Nucleus accumbens (tissue), 56 donors: Measurements from ENCODE around the gene ETV4.

Experiments used
- DNase-seq, 56 donors: peaks; one replicate each; lab custom pipeline; 2025; lab: John Stamatoyannopoulos, UW

Gene ETV4

DNA sequence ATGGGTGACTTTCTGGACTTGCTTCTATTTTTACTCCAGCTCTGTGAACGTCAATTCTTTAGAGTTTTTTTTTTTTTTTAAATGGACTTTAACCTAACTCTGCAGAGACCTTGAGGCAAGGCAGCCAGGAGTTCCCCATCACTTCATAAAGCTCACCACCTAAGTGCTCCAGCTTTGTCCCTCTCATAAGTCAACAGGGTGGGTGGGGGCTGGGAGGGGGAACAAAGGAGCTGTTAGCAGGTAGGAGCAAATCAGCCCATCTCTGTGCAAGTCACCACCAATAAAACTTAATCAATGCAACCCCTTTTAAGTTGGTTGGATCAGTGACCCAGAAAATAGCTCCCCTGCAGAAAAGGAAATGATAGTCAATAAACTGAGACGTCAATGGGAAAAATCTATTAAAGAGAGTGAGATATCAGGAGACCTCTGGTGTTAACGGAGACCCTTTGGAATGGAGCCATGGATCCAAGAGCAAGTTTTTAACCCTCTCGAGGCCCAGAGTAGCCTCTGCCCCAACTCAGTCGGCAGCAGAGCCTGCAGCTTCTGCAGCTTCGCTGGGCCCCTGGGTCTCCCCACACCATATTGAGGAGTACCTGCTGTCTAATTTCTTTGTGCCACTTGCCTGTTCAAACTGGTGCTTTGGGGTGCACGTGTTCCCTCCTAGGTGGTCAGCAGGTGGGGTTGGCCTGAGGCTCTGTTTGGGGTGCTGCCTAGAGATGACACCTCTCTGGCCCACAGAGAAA lies 27.6 kb upstream of the ETV4 start:
- no peak for DNase-seq

DNA sequence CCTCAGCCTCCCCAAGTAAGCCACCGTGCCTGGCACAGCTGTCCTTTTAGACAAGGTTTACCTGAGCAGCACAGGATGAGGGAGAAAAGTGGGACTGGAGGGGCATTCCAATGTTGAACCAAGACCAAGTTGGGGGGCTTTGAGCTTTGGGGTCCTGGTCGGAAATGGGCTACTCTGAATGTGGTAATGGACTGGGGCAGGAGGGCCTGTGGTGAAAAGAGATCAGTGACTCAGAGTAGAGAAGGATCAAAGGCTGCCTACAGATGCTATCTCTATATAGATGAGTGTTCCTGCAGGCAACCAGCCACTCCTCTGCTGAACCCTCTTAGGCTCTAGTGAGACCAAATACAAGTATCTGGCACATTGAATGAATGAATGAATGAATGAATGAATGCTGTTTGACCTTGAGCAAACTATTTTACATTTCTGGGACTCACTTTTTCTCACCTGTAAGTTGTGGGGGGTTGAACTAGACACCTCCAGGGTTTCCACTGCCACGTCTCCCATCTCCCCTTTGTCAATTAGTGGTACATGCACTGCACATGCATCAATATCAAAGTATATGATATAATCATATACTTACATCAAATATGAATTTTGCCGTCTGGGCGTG lies 26.3 kb upstream of the ETV4 start:
- DNase-seq = no peak

DNA sequence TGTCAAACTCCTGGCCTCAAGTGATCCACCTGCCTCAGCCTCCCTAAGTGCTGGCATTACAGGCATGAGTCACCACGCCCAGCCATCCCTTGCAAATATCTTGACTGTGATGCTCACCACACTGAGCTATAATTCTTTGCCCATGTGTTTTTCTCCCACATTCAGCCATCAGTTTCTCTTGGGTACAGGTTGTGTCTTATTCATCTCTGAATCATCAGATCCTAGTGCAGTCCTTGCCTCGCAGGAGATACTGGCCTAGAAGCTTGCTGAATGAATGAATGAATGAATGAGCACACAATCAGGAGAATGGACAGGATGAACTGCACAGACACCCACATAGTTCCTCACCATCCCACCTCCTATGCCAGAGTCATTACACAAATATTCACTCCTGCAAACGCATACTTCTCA lies 24.4 kb upstream of the ETV4 start:
- DNase-seq = peak in 20 of 56 donors; percentile 1 to 49 (median 18)

GRCh38 chr17:43568506-43569082 lies 22.5 kb upstream of the ETV4 start:
- no peak for DNase-seq

DNA sequence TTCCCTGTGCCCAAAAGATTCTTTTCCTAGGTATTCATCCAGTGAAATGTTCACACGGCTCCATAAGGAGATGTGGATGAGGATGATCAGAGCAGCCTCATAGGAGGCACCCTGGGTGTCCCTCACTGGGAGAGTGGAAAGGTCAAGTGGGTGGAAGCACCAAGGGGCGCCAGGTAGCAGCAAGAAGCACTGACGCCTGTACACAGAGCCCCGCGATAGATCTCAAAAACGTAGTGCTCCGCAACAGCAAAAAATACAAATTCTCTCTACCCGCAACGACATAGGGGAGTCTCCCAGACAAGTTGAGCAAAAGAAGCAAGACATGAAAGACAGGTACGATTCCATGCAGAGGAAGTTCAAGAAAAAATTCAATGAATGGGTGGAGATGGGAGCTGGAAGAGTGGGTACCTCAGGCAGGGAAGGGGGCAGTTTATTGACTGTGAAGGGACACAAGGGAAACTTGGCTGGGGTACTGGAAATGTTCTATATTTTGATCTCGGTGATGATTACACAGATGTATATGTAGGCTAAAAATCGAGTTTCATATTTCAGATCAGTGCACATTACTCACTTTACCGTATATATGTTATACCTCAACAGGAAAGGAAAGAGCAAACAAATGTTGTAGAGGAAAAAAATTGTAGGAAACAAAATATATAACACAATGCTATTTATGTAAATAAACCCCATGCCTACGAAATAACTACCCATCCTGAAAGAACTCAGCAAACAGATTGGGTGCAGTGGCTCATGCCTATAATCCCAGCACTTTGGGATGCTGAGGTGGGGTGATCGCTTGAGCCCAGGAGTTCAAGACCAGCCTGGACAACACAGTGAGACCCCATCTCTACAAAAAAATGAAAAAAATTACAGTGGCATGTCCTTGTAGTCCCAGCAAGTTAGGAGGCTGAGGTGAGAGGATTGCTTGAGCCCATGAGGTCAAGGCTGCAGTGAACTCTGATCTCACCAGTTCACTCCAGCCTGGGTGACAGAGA lies 17.8 kb upstream of the ETV4 start:
- DNase-seq = no peak

GRCh38 chr17:43562679-43563599 lies 16.8 kb upstream of the ETV4 start:
- no peak for DNase-seq

DNA sequence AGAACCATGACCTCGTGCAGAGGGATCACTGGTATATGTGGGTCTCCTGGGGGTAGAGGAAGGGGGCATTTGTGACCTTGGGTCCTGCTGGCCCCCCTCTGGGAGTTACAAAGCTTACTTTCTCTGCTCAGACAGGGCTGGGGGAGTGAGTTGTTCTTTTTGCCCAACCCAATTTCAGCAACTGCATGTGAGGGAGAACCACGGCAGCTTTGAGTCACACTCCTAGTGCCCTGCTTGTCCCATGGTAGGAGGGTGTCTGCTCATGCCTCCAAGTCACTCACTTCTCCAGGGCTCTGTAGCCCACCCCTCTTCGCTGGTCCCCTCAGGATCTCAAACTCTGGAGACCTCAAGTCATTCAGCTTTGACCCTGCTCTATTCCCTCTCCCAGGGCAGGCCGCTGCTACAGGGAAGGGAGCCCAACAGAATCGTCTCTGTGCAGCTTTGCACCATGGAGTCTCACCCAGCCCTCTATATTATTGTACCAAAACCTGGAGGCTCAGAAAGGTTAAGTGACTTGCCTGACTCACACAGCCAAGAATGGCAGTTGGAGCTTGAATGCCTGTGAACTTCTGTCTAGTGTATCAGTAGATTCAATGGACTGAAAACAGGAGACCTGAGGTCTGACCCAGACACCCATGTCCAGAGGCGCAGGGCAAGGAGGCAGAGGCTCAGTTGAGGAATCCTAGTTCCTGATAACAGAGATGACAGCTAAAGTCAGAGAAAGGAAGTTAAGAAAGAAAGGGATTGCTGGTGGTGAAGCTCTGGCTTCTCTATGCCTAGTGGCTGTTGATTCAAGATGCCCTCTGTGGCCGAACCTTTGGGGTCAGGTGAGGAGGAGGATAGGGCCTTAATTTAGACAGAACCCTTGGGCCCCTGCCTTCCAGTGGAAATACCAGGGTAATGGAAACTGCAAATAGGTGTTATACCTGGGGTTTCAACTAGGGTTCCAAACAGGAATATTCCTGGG lies 14.6 kb upstream of the ETV4 start:
- DNase-seq = no peak

DNA sequence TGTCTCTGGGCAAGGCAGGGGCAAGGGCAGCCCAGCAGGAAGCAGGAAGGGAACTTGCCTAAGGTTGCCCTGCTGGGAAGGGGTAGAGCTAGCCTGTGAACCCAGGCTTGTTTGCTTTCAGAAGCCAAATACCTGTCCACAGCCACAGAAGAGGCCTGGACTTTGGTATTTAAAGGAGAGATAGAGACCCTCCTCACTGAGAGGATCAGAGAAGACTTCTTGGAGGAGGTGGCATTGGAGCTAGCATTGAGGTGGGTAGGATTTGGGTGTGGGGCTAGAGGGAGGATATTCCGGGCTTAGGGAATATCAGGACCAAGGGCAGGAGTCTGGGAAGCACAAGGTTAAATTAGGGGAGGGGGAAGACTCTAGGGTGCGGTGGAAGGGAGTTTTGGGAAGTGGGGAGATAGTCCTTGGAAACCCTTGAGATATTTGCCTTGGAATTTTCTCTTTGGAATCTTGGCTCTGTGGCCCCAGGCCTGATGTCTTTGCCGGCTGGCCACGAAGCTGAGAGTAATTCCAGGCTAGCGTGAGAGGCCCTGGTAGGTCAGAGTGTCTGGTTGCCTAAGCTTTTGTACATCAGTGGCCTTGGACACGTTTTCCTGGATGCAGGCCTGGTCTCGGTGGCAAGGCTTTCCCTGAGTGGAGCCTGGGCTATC lies 13.1 kb upstream of the ETV4 start:
- no peak for DNase-seq

GRCh38 chr17:43558805-43559160 lies 12.6 kb upstream of the ETV4 start:
- DNase-seq = no peak

DNA sequence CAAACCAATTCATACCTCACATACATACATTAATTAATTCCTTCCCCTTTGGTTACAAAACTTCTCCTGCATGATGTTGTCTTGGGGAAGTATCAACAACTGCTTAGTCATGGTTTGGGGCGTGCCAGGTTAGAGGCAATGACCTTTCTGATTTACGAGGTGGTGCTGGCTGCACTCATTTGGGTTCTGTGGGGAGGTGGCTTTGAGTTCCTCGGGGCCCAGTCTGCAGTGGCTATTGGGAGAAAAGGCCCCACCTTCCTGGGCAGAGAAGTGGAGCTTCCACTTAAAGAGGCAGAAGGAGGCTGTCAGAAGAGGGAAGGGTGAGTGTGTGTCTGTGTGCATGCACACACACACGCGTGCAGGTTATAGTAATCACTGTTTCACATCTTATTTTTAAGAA lies 10.2 kb upstream of the ETV4 start:
- no peak for DNase-seq

- no peak for DNase-seq
Measured at GRCh38 chr17:43554857-43555256, 8.7 kb upstream of the ETV4 start.

GRCh38 chr17:43553573-43553972 lies 7.4 kb upstream of the ETV4 start:
- no peak for DNase-seq

- DNase-seq = no peak
Measured at GRCh38 chr17:43552229-43552837, 6.2 kb upstream of the ETV4 start.

DNA sequence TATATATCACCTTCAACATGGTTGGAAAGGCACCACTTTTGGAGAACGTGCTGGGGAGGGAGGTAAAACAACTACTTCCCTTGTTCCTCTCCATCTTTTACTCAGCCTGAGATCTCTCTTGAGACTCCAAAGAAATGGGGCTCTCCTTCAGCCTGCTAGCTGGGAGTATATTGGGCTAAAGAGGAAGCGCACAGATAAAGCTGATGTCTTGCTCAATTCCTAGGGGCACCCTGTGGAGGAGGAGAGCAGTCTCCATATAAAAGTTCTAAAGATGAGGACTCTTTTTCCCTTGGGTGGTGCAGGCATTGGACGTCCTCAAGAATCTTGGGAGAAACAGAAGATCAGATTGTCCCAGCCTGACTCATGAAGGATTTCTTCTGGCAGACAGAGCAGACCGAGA lies 4.6 kb upstream of the ETV4 start:
- DNase-seq = no peak

DNA sequence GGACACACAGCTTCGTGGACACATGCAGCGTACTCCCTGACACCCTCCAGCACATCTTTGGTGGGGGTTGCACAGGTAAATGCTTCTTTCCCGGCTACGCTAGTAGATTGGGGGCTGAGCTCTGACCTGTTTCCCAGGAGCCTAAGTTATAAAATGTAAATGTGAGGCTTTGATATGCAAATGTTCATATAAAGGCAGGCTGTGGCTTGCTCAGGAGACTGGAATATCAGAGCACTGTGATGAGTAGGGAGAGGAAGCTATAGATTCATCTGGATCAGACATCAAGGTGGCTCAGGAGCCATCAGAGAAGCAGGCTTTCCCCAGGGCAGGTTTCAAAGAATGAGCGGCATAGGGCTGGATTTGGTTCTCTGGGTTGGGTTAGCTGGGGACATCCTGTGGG lies 3.4 kb upstream of the ETV4 start:
- no peak for DNase-seq

- DNase-seq = no peak
Measured at GRCh38 chr17:43548689-43549379, 2.7 kb upstream of the ETV4 start.

- no peak for DNase-seq
Measured at GRCh38 chr17:43547659-43548256, 1.6 kb upstream of the ETV4 start.
